Amygdala (tissue), 56 donors: ENCODE measurements around the gene STUB1.

ENCODE experiments used
- DNase-seq, 56 donors: peaks; one replicate each; lab custom pipeline; 2025; lab: John Stamatoyannopoulos, UW

Gene STUB1

DNA sequence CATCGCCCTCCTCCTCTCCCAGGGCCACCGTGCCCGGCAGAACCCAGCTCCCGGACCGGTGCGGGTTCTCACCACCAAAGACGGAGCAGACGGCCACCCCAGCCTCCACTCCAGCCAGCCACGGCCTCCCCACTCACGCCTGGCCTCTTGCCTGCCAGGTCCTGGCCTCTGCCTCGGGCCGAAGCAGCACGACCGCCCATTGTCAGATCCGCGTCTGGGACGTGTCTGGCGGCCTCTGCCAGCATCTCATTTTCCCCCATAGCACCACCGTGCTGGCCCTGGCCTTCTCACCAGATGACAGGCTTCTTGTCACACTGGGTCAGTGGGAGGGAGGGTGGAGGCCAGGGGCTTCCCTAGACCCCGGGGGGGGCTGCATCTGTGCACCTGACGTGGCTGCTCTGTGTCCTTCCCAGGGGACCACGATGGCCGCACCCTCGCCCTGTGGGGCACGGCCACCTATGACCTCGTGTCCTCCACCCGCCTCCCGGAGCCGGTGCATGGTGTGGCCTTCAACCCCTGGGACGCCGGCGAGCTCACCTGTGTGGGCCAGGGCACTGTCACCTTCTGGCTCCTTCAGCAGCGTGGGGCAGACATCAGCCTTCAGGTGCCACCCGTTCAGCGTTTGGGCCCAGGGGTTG is 18.9 kb upstream of the STUB1 start:
- DNase-seq: peak in 2 of 56 donors; percentile 24 to 61

DNA sequence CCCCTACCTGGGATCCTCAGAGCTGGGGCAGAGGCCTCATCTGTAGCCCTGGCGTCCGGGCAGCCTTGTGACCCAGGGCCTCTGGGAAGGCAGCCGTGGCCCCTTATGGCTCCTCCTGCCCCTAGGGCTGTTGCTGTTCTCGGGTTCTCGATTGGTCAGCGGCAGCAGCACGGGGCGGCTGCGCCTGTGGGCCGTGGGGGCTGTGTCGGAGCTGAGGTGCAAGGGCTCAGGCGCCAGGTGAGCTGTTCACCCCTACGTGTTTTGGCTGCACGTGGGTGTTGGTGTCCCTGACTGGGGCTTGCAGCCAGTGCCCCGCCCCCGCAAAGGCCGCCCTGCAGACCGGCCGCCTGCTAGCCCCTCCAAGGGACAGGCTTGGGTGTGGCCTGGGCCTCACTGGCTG is 18.1 kb upstream of the STUB1 start:
- DNase-seq: no peak

DNA sequence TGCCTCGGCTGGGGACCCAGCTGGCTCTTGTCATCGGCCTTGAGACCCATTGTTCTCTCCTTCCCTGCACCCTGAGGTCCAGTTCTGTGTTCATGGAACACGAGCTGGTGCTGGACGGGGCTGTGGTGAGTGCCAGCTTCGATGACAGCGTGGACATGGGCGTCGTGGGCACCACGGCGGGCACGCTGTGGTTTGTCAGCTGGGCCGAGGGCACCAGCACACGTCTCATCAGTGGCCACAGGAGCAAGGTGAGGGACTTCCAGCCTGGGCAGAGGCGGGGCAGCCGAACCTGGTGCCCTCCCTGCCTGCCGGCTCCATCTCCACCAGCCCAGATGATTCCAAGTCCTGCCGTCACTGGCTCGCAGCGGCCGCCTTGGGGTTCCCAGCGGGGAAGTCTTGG is 17.6 kb upstream of the STUB1 start:
- no peak for DNase-seq

DNA sequence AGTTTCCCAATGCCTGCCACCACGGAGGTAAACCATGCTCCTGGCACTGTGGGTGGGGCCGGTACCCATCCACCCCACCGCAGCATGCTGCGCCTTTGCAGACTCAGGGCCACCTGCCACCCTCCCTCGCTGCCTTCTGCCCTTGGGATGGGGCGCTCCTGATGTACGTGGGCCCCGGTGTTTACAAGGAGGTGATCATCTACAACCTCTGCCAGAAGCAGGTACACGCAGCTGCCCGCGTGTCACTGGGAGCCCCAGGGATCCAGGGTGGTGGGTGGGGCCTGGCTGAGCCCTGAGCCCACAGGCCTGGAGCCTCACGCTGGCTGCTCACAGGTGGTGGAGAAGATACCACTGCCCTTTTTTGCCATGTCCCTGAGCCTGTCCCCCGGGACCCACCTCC is 13.6 kb upstream of the STUB1 start:
- no peak for DNase-seq

DNA sequence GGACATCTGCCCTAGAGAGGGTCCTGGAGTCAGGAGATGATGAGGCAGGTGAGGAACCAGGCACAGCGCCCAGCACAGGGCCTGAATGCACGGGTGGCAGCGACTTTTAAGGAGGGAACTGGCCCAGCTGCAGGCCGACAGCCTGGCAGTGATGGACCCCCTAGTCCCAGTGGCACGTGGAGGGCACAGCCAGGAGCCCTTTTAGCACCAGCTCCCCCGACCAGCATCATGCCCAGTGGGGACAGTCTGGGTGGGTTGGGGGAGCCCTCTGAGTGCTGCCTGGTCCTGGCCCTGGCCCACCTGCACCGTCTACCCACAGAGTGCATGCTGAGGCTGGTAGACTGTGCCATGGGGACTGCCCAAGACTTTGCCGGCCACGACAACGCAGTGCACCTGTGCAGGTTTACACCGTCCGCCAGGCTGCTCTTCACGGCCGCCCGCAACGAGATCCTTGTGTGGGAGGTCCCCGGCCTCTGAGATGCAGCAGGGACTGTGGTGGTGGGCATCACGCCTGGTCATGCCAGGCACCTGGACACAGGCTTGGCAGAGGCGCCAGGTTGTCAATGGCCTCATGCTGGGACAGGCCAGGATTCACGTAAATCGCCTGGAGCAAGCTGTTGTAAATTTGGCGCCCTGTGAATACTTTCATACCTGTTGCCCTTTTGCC is 13.0 kb upstream of the STUB1 start:
- no peak for DNase-seq

DNA sequence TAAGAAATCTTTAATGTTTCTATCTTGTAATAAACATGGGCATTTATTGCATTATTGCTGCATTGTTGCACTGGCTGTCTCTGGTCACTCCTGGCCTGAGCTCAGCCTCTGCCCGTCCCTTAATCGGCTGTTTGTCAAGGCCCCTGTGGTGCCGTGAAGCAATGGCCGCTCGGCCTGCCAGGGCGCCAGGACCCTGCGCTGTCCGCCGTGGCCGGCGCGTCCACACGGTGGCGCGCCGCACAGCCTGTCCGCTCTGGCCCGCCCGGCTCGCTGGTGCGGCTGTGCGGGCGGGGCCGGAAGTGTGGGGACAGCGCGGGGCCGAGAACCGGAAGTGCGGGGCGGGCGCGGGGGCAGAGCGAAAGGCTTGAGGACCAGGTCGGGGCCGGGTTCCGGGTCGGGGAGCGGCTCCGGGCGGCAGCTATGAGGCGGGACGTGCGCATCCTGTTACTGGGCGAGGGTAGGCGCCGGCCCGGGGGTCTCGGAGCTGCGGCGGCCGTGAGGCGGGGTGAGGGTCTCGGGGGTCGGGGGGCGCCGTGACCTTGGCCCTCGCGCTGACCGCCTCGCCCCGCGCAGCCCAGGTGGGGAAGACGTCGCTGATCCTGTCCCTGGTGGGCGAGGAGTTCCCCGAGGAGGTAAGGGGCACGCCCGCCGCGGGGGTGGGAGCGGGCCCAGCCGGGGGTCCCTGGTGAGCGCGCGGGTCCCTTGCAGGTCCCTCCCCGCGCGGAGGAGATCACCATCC is 12.3 kb upstream of the STUB1 start, which contains the start of gene RHOT2:
Gene RHOT2 (plus strand): TSS at position 353 of the 739 bp plus-strand sequence. CDS start 68 bp downstream, at position 421.
- peak in 55 of 56 donors; percentile 31 to 95 (median 81) for DNase-seq

DNA sequence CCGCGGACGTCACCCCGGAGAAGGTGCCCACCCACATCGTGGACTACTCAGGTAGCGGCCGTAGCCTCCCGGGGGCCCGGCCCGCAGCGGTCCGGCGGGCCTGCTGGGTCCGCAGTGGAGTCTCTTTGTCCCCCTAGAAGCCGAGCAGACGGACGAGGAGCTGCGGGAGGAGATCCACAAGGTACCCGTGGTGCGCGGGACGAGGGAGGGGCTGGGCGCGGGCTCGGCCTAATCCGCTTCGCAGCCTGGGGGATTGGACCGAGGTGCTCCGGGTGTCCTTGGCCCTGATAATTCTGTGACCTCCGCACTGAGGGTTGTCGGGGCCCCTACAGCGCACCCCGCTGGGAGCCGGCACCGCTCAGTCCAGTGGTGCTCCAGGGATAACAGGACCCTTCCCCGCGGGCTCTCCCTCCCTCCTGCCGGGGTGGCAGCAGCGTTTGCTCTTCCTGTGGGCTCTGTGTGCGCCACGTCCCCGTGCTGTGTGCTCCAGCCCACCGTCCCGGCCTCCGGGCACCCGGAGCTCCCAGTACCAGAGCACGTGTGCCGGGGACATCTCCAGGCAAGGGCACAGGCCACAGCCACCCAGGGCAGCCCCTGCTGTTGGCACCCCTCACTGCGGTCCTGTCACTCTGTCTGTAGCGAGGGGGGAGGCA is 11.6 kb upstream of the STUB1 start:
- no peak for DNase-seq

DNA sequence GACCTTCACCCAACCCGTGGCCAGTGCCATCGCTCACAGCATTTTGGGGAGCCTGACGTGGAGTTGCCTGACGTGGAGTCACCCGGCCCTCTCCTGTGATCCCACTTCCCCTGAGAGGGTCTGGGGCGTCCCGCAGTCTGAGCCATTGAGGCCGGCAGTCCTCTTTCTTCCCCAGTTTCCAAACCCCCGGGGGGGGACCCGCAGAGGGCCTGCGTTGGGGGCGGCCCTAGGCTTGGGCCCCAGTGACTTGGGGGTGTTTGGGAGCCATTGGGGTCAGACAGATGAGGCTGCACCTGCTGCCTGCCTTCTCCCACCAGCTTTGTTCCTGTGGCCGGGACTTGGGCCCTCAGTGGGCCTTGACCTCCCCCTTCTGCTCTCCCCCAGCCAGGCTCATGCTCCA is 10.5 kb upstream of the STUB1 start:
- no peak for DNase-seq

DNA sequence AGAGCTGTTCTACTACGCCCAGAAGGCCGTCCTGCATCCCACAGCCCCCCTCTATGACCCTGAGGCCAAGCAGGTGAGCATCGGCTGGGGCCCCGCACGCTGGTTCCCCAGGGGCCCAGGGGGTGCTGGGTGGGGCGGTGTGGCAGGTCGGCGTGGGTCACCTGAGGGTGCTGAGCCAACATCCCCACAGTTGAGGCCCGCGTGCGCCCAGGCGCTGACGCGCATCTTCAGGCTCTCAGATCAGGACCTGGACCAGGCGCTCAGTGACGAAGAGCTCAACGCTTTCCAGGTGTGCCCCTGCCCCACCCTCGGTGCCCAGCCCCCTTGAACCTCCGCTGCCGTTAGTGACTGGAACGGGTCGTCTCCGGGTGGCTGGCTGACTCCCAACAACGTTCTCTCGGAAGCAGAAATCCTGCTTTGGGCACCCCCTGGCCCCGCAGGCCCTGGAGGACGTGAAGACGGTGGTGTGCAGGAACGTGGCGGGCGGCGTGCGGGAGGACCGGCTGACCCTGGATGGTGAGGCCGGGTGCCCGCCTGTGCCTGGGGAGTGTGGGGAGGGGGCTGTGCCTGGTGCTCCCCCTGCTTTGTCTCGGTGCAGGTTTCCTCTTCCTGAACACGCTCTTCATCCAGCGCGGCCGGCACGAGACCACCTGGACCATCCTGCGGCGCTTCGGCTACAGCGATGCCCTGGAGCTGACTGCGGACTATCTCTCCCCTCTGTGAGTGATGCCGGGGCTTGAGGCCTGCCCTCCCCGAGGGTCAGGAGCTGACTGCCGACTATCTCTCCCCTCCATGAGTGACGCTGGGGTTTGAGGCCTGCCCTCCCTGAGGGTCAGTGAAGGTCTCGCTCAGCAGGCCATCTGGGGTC is 9.5 kb upstream of the STUB1 start:
- DNase-seq: no peak

DNA sequence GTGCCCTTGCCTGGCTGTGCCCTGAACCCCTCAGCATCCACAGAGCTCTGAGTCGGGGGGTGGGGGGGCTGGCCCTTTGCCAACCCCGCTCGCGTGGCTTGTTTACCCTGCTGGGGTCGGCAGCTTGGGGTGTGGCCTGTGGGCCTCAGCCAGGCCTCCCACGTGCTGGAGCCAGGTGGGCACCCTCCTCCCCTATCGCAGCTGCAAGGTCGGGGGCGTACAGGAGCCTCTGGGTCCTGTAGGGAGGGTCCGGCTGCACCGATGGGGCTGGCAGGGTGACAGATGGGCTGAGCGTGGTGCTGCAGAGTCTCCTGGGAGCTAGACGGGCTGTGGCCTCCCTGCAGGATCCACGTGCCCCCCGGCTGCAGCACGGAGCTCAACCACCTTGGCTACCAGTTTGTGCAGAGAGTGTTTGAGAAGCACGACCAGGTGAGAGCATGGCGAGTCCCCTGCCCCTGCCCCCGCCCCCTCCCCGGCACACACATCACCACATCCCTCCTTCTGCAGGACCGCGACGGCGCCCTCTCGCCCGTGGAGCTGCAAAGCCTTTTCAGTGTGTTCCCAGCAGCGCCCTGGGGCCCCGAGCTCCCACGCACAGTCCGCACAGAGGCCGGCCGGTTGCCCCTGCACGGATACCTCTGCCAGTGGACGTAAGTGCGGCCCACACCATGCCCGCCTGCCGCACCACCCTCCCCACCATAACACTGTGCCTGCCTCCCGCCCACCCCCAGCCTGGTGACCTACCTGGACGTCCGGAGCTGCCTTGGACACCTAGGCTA is 8.7 kb upstream of the STUB1 start:
- DNase-seq: peak in 1 of 56 donors; percentile 10

DNA sequence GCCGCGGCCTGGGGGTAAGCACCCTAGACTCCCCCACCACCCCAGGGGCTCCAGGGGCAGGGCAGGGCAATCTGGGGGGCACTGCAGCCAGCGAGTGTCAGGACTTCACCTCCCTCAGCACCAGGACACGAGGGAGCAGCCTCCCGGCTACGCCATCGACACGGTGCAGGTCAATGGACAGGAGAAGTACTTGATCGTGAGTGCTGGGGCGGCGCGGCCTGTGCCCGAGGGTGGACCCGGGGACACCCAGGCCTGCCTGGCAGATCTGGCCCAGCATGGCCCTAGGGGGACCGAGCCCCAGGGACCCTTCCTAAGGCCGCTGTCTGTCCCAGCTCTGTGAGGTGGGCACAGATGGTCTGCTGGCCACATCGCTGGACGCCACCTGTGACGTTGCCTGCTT is 7.8 kb upstream of the STUB1 start:
- DNase-seq: no peak

DNA sequence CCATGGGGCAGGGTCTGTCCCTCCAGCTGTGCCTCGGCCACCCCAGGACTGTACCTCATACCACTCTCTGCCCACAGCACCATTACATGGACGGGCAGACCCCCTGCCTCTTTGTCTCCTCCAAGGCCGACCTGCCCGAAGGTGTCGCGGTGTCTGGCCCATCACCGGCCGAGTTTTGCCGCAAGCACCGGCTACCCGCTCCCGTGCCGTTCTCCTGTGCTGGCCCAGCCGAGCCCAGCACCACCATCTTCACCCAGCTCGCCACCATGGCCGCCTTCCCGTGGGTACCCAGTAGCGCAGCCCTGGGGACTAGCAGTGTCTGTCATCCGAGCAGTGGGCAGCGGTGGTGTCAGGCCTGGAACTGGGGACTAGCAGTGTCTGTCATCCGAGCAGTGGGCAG is 7.4 kb upstream of the STUB1 start:
- DNase-seq: no peak

DNA sequence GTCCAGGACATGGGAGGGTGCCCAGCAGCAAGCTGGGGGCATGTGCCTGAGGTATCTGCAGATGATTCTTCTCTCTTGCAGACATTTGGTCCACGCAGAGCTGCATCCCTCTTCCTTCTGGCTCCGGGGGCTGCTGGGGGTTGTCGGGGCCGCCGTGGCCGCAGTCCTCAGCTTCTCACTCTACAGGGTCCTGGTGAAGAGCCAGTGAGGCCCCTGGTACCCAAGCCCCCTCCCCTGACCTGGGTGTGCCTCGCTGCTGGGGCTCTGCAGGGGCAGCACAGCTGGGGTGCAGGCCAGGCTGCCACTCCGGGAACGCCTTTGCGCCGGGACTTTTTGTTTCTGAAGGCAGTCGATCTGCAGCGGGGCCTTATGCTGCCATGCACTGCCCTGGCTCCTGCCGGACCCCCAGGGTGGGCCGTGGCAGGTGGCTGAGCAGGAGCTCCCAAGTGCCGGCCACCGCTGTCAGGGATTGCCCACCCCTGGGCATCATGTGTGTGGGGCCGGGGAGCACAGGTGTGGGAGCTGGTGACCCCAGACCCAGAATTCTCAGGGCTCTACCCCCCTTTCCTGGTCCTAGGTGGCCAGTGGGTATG is 6.7 kb upstream of the STUB1 start:
- no peak for DNase-seq

DNA sequence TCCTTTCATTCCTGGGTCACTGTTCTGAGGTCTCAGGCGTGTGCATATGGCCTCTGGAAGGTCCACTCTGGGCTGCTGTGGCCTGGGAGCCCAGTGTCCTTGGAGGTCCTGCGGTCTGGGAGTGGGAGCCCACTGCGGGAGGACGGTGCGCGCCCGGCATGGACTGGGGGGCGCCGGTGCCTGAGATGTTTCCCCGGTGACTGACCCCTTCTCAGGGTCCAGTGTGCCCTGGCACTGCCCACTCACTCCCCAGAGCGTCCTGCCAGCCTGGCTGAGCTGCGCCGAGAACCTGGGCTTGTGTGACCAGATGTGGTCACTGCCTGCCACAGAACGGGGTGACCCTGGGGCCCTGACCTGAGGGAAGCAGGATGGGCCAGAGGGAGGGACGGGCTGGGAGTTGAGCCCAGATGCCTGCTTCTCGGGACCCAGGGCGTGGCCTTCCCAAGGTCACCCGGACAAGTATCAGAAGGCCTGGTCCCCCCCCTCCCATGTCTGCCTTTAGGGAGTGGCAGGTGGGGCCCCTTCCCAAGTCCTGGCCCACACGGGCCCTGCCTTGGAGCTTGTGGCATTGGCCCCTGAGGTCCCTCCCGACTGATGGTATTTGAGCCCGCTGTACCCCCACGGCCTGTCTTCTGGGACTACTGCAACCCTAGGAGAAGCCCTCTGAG is 5.9 kb upstream of the STUB1 start:
- DNase-seq: no peak

DNA sequence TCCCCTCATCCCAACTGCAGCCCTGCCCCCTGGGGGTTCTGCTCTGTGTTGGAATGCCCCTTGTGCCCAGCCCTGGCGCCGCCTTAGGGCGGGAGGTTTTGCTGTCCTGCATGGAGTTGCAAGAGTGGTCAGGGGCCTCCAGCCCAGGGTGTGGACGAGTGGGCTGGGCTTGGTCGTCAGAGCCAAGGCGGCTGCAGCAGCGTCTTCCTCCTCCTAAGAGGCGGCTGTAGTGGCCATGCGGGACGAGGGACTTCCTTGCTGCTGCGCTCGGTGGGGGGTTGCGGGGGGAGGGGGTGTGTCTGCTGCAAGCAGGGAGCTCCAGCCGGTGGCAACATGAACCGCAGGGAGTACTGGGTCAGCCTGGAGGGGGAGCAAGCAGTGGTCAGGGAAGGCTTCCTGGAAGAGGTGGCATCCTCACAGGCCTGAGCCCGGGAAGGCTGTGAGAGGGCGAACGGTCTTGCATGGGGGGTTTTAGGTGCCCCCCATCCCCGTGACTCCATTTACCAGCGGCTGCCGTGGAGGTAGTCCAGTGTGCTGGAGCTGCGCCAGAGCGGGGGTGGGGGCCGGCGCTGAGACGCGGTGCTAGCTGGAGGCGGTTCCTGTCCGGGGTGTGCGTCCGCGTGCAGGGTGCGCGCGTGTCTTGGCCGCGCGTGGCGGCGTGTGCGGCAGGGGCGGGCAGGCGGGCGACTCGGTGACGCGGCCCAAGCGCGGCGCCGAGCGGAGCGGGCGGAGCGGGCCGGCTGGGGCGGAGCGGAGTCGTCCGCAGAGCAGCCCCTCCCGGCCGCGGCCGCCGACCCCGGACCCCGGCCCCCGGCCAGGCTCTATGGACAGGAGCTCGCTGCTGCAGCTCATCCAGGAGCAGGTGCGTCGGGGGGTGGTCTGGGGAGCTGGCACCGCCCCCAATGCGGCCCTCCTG is 5.0 kb upstream of the STUB1 start, which contains the start of gene RHBDL1:
Gene RHBDL1 (plus strand): TSS at position 704 of the 916 bp plus-strand sequence. CDS start 120 bp downstream, at position 824.
- DNase-seq: peak in 32 of 56 donors; percentile 17 to 78 (median 40)

DNA sequence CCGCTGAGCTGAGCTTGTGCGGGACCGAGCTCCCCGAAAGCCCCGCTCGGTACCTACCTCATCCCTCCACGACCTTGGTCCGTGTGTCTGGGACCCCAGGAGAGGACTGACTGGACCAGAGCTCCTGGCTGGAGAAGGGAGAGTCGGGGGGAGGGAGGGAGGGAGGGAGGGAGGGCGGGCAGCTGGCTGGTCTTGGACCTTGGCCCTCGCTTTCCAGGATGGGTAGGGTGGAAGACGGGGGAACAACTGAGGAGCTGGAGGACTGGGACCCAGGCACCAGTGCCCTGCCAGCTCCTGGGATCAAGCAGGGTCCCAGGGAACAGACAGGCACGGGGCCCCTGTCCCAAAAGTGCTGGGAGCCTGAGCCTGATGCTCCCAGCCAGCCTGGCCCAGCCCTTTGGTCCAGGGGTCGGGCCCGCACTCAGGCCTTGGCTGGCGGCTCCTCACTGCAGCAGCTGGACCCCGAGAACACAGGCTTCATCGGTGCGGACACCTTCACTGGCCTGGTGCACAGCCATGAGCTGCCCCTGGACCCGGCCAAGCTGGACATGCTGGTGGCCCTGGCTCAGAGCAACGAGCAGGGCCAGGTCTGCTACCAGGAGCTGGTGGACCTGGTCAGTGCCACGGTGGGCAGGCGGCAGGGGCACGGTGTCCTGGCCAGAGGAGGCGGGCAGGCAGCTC is 4.2 kb upstream of the STUB1 start:
- DNase-seq: peak in 1 of 56 donors; percentile 21

DNA sequence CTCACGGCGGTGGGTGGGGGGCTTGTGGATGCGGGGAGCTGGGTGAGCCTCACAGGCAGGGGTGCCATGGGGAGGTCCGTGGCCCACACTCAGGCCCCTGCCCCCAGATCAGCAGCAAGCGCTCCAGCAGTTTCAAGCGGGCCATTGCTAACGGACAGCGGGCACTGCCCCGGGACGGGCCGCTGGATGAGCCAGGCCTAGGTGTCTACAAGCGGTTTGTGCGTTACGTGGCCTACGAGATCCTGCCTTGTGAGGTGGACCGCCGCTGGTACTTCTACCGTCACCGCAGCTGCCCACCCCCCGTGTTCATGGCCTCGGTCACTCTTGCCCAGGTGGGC is 3.7 kb upstream of the STUB1 start:
- DNase-seq: no peak
